Measurements from ENCODE around the gene PSMB3. TPM values are rescaled to one million over a fixed set of nuclear protein-coding genes. Genes with fewer than 3 reads are reported as not detected.

The PSMB3 gene
- total RNA-seq, 1 experiment from 2014 or later, result 346 TPM

- intact Hi-C loops (cut with micrococcal nuclease), result no loop called here
- Histone ChIP-seq H3K27ac (ENCODE audit: low read depth, low read length) (peak overlapping the region; percentile 99), H3K4me3 (replicated peaks in 1 of 2; ENCODE audit: low read depth in 1 of 2, low read length in 2 of 2) (peak overlapping the region; percentile 77 to 91), H3K27me3 (ENCODE audit: insufficient read depth, low read length) (no peaks in the 10 kb centered on the region), H3K4me2 (ENCODE audit: low read length) (peak overlapping the region; percentile 96), H3K4me1 (ENCODE audit: control insufficient read depth in 1 of 2, insufficient read depth in 2 of 2, low read length in 2 of 2) (peaks cover 25 to 54% of the 10 kb centered on the region in 2 experiments), H3K79me2 (ENCODE audit: insufficient read depth, low read length) (peaks cover 52% of the 10 kb centered on the region), H3K9me2 (ENCODE audit: insufficient read depth) (no peaks in the 10 kb centered on the region), H2AFZ (ENCODE audit: low read depth, low read length, poor library complexity, severe bottlenecking) (no peak overlapping the region), H4K20me1 (ENCODE audit: insufficient read depth) (no peaks in the 10 kb centered on the region), H3K36me3 (ENCODE audit: control insufficient read depth in 1 of 2, insufficient read depth in 2 of 2, low read length in 2 of 2) (peaks cover 10 to 25% of the 10 kb centered on the region in 2 experiments; a peak in 2 of 4 replicates), H3K9ac (ENCODE audit: low read length) (peak overlapping the region; percentile 85), H3K9me3 (ENCODE audit: control insufficient read depth in 1 of 2, insufficient read depth in 1 of 2, low read depth in 1 of 2, low read length in 2 of 2) (no peaks in the 10 kb centered on the region)
- DNase-seq (ENCODE audit: low read depth, low spot score) (no peak), ATAC-seq (peak; percentile 8)
- no peak for TF ChIP-seq ZNF274 (IDR thresholded peaks at IDR 0.05; ENCODE audit: low read depth, low read length)
- no peak for TF ChIP-seq CBX3 (IDR thresholded peaks at IDR 0.05; ENCODE audit: low read depth)
- TF ChIP-seq JUND (IDR thresholded peaks at IDR 0.05), result no peak
- TF ChIP-seq EGR1 (IDR thresholded peaks at IDR 0.05; ENCODE audit: low read depth), result no peak
- no peak for TF ChIP-seq SIN3A (IDR thresholded peaks at IDR 0.05; ENCODE audit: low read depth)
- TF ChIP-seq MAX (IDR thresholded peaks at IDR 0.05), result no peak
- TF ChIP-seq POLR2AphosphoS5 (IDR thresholded peaks at IDR 0.05; ENCODE audit: low read depth, low read length), result no peak
- TF ChIP-seq EZH2 (IDR thresholded peaks at IDR 0.05), result no peak
- TF ChIP-seq CTCF (IDR thresholded peaks at IDR 0.05 in 2 of 3, conservative IDR thresholded peaks at IDR 0.05 in 1 of 3; ENCODE audit: borderline replicate concordance in 1 of 3, insufficient read depth in 1 of 3, low read depth in 2 of 3, low read length in 2 of 3), result no peak
- TF ChIP-seq TCF7L2 (IDR thresholded peaks at IDR 0.05; ENCODE audit: borderline replicate concordance, extremely low read depth, insufficient read depth, insufficient read length), result no peak
- POLR2A ChIA-PET, result interaction anchor here (0.6 to 1.4 kb wide), 2 partner anchors 28 to 41 kb away, joined by 3 to 4 read pairs; no protein-coding TSS in a partner anchor
- BruUV-seq (replicated peaks), result no TSS peak
- CTCF ChIA-PET, result no interaction called here
- RAD21 ChIA-PET (ENCODE audit: low non-redundant PET in 1 of 2, low total read pairs in 2 of 2, uncharacterized antibody in 2 of 2, unreplicated experiment in 2 of 2), result no interaction called here
Observed at GRCh38 chr17:38705523-38705802, 47.1 kb upstream of the PSMB3 start.

Measured in HCT116 (cell line).